GM23338 (cell line): ENCODE results near the gene ATAD5.

ENCODE experiments used
- CTCF ChIP-seq, 2 experiments: fragments of 200-600 bp in 1 of 2; sonication (generic) in 1 of 2; conservative IDR thresholded peaks; 2 replicates each; pipeline versions ENCODE4 v1.5.1 to v1.6.1; 2016 to 2017; ENCODE audit warnings: antibody characterized with exemption in 2 of 2, low read depth in 2 of 2, mild to moderate bottlenecking in 2 of 2, moderate library complexity in 1 of 2
- REST ChIP-seq: IDR thresholded peaks from one replicate; pipeline ENCODE4 v1.6.1; 2018; ENCODE audit warnings: antibody characterized with exemption; ENCODE audit not compliant: unreplicated experiment

- no peak for TF ChIP-seq REST
- no peak for TF ChIP-seq CTCF (conservative IDR thresholded peaks at IDR 0.05; ENCODE audit: low read depth in 2 of 2)
Observed at GRCh38 chr17:30823421-30823820, 8.3 kb upstream of the ATAD5 start.
